Activated CD4-positive, alpha-beta T cell treated with anti-CD3 and anti-CD28 coated beads, Interleukin-2, amount 50 U/mL, for 1 hour (primary cell): Measurements from ENCODE around the gene EXD3.
"Not testable (repeated sequence)": the region's sequence is repeated elsewhere in the genome, so short reads cannot be mapped to it uniquely, and the experiment has no call there.

ENCODE experiments used
- DNase-seq: peaks from one replicate; pipeline ENCODE4 v3.0.0-alpha.2; 2020

The EXD3 gene

DNA sequence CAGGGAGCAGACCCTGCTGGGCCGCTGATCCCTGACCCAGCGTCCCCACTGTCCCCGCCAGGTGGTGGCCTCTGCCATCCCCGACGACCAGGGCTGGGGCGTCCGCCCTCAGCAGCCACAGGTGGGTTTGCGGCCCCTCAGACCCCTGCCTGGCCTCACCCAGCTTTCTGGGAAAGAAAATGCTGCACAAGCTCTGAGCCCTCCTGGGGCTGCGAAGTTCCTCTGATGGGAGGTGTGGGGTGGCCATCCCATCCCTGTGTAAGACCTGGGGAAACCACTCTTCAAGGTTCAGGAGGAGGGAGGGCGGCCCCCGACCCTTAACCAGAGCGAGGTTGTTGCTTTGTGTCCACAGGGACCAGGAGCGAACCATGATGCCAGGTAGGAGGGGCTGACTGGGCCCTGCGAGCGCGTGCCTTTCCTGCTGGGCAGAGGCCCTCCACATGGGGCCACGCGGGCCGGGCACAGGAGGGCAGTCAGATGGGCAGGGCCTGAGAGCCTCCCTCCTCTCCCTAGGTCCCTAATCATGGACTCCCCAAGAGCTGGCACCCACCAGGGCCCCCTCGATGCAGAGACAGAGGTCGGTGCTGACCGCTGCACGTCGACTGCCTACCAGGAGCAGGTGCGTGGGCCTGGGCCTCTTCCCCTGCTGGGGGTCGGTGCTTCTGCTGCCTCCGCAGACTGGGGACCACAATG lies 7.9 kb upstream of the EXD3 start:
- no peak for DNase-seq

GRCh38 chr9:137429974-137430722 lies 7.2 kb upstream of the EXD3 start:
- DNase-seq, result no peak

DNA sequence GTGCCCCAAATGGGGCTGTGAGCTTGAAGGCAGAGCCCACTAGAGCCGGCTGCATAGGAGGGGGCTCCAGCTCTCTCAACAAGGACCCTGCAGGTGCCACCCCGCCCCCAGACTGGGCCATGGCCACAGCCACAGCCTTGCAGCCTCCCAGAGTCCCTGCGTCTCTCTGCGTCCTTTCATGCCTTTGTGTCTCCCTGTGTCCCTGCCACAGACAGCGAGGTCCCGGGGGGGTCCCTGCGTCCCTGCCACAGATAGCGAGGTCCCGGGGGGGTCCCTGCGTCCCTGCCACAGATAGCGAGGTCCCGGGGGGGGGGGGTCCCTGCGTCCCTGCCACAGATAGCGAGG lies 6.6 kb upstream of the EXD3 start:
- no peak for DNase-seq

GRCh38 chr9:137428841-137429545 lies 6.0 kb upstream of the EXD3 start:
- no peak for DNase-seq

GRCh38 chr9:137428311-137428630 lies 5.3 kb upstream of the EXD3 start:
- no peak for DNase-seq

- DNase-seq, result no peak
Measured at GRCh38 chr9:137427454-137428310, 4.7 kb upstream of the EXD3 start.

- no peak for DNase-seq
Measured at GRCh38 chr9:137426018-137426681, 3.2 kb upstream of the EXD3 start.

GRCh38 chr9:137423514-137424291 lies 741 bp upstream of the EXD3 start:
- DNase-seq, result no peak

DNA sequence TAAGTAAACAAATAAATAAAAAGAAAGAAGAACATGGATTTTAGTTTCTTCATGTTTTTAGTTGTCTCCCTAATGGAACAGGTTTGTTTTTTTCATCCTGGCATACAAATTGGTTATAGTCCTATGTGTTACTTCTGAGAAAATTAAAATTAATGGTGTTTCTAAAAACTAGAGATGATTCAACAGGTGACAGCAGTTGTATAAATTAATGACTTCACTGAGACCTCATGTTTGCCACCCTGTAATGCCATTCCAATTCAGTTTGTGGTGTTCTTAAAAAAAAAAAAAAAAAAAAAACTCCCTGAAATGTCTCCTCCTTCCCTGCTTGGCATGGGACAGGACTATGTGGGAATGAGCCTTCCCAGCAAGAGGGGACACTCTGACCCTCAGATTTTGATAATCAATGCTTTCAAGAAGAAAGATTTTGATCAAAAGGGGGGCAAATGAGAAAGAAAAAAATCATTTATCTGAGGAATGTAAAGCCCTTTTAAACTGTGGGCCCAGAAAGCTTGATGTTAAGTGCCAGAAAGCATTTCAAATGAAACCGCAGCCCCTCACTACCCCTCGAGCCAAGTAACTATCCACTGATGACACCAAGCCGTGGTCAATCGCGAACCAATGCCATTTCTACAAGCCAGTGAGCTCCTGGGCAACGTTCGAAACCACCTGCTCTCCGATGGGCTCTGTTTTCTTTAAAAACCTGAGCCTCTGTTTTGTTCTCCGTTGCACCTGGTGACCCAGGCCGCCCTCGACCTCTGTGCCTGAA lies 941 bp downstream of the EXD3 start:
- DNase-seq, result no peak

DNA sequence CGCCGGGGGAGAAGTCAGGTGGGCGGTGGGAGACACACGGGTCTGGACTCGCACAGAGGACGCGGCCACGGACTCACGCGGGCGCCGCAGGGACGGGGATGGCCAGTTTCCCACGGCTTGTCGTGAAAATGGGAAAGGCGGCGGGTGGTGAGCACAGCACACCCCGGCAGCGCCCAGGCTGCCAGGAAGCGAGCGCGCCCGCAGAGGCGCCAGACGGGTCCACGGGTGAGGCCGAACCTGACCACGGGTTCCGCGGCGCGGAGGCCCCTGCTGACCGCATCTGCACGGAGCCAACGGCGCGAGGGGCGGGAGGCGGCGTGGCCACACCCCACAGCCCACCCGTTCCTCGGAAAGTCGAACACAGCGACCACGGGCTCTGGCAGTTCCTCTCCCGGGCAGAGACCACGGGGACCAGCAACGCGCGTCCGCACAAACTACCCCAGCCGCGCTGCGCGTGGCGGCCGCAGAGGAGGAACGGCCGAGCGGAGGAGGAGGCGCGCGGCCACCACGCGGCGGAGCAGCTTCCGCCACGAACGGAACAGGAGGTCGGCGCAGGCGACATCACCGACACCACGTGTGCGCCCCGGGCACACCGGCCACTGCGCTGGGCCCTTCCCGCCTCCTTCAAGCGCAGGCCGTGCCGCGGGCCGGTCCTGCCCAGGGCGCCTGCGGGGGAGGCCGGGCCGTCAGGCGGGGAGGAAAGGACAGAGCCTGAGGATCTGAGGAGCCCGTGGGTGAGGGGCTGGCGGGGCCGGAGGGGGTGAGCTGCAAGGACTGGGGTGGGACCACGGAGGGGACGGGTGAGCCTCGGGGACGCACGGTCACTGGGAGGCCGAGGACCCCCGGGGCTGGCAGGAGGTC lies 5.6 kb downstream of the EXD3 start:
- DNase-seq, result no peak

DNA sequence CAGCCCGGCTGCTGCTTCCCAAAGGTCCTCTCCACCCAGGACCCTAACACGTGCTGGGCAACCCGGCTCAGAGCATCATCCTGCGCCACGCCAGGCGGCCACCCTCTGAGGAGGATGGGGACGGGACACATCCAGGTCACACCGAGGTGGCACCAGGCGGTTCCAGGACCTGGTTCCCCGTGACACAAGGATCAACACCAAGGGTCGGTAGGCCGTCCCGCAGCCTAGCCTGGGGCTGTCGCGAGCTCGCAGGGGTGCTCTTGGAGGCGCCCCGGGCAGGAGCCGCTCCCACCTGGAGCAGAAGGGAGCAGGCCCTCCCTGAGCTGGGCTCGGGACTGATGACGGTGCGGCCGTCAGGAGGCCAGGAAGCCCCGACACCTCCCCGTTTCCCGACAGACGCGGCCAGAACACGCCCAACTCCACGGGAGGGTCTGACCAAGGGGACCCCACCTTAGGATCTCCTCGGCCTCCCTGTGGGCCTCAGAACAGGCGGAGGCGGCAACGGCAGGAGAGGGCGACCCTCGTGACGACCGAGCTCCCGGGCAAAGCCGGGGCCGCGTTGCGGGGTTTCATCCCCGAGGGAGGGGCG lies 6.3 kb downstream of the EXD3 start:
- DNase-seq, result no peak

DNA sequence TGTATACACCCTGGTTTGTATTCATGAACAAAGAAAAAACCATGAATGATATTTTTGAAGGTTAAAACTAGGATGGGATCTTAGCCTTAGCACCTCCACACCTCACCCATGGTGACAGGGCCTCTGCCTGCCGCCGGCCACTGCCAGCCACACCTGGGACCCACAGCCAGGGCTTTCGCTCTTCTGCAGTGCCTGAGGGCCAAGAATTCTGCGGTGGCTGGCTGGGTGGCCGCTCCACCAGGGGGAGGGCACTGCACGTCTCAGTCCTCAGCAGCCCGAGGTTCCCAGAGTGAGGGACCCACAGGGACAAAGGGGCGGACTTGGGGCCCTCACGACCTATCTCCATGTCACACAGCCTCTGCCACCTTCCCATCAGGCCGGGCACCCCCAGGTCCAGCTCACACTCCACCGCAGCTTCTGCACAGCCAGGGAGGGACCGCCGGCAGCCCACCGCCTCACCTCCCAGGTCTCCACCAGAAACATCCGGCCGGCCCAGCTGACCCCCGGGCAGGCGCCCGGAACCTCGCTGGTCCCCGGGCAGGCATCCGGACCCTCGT lies 6.9 kb downstream of the EXD3 start:
- DNase-seq, result no peak

- no peak for DNase-seq
Measured at GRCh38 chr9:137415451-137415850, 7.5 kb downstream of the EXD3 start.

DNA sequence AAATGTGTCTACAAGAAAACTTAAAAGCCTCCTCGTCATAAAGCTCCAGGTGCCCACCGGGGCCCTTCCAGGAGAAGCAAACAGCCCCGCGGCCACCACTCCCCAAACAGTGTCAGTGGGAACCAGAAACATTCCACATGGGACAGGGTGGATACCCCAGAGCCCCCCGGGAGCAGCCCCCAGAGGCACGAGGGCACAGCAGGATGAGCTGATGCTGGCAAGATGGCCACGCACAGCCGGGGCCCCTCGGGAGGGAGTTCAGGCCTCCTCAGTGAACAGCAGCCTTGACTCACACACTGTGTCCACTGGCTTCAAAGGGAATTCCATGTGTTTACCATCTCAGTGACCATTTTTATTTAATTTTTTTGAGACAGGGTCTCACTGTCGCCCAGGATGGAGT lies 10.5 kb downstream of the EXD3 start:
- no peak for DNase-seq

DNA sequence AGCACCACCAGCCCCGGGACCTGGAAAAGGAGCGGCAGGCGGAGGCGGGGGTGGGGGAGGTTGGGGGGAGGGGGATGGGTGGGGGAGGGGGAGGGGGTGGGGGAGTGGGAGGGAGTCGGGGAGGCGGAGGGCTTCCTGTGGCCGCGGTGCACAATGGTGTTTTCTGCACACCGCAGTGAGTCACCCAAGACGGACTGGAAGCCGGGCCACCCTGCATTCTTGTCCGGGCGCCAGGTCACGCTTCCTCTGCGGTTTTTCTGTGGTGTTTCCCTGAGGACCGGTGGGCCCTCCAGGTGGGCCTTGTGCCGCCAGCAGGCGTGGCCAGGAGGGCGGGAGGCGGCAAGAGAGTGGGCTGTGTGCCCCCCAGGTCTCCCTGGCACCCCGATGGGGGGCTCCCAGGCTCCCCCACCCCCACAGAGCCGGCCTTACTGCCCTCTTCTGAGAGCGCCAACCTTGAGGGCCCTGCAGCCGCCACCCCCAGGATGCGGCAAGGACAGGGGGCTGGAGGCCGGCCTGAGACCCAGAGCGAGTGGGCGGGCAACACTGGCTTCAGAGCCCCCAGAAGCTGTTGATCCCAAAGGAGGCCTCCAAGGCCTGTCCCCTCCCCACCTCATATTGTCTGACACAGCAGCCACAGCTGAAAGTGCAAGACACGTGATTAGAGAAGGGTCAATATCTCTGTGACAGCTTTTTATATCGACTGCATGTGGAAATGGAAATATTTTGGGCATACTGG lies 11.1 kb downstream of the EXD3 start:
- DNase-seq, result no peak

- DNase-seq, result no peak
Measured at GRCh38 chr9:137411260-137411644, 11.7 kb downstream of the EXD3 start.

DNA sequence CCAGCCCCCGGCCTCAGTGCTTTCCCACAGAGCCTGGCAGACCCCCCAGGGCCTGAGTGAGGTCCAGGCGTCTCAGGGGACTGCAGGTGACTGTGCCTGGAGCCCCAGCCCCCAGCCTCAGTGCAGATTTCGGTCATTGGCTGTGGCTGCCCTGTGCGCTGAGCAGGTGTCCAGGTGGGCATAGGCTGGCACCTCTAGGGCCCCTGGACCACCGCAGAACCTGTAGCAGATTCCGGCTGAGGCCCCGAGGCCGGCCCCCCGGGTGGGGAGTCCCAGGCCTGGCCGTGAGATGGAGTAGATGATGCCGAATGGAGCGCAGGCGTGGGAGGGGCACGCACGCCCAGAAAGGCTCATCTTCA lies 12.1 kb downstream of the EXD3 start:
- DNase-seq, result no peak

- DNase-seq, result not testable (repeated sequence)
Measured at GRCh38 chr9:137410236-137410890, 12.6 kb downstream of the EXD3 start.
